ENCODE results near the gene PRRX2.

DNA sequence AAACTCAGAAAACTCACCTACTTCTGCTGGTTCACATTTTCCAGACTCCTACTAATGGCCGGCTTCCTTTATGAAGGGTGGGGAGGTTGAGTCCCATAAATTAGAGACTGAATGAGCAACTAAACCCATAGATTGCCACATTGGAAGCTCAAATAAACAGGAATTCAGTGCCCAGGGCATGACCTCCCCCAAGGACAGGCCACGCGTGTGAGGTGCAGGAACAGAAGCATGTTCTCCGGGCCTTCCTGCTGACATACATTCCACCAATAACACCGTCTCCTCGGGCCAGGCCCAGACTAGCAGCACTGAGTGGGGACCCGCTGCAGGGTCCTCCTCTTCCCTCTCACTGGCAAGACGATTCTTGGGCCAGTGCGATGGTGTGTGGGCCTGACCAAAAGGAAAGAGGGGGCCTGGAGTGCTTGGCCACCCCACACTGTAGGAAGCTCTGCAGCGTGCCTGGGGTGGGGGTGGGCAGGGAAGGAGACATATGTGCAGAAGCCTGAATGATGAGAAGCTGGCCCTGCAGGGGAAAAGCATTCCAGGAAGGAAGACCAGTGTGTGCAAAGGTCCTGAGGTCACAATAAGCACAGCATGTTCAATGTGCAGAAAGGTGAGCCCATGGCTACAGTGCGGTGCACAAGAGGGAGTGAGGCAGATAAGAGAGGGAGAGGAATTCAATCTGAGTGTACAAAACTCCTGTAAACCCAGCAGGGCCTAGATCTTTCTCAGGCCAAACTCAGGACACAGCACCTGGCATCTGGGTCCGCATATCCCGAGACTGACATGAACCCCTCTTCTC lies 75.4 kb downstream of the PRRX2 start:
- TF ChIP-seq, protein P1, sequence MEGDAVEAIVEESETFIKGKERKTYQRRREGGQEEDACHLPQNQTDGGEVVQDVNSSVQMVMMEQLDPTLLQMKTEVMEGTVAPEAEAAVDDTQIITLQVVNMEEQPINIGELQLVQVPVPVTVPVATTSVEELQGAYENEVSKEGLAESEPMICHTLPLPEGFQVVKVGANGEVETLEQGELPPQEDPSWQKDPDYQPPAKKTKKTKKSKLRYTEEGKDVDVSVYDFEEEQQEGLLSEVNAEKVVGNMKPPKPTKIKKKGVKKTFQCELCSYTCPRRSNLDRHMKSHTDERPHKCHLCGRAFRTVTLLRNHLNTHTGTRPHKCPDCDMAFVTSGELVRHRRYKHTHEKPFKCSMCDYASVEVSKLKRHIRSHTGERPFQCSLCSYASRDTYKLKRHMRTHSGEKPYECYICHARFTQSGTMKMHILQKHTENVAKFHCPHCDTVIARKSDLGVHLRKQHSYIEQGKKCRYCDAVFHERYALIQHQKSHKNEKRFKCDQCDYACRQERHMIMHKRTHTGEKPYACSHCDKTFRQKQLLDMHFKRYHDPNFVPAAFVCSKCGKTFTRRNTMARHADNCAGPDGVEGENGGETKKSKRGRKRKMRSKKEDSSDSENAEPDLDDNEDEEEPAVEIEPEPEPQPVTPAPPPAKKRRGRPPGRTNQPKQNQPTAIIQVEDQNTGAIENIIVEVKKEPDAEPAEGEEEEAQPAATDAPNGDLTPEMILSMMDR (IDR thresholded peaks at IDR 0.05) = no peak
- TF ChIP-seq POLR2A (IDR thresholded peaks at IDR 0.05) = no peak
